ENCODE results near the gene ZNF185. TPM values are rescaled to one million over a fixed set of nuclear protein-coding genes. Genes with fewer than 3 reads are reported as not detected.

The ZNF185 gene
- total and polyA plus RNA-seq, 10 of the 15 experiments (the other 5 are each of a cell fraction or from before 2014, with no cell fraction given) = 0.23 to 1.3 (median 0.55) TPM

DNA sequence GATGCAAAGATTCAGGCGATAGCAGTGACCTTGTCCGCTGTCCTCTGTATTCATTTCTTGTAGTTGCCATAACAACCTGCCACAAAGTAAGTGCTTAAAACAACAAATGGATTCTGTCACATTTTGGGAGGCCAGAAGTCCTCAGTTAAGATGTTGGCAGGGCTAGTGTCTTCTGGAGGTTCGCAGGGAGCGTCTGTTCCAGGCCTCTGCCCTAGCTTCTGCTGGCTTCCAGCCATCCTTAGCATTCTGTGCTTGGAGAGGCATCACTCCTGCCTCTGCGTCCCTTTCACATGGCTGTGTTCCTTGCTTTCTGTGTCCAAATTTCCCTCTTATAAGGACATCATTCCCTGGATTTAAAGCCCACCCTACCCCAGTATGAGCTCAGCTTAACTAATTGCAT is 31.5 kb upstream of the ZNF185 start:
- Histone ChIP-seq H3K9me3 (replicated peaks; ENCODE audit: control insufficient read depth, insufficient read depth, low read length) (no peaks in the 10 kb centered on the region; the same call in 2 of the 3 replicates), H2AFZ (ENCODE audit: control insufficient read depth, low read depth, low read length) (no peak overlapping the region), H3K4me1 (ENCODE audit: control insufficient read depth, insufficient read depth, low read length) (no peaks in the 10 kb centered on the region), H3K4me2 (ENCODE audit: control insufficient read depth, insufficient read depth) (no peak overlapping the region), H3K36me3 (ENCODE audit: control insufficient read depth in 2 of 2, insufficient read depth in 2 of 2, low read length in 1 of 2) (peaks cover 0 to 2% of the 10 kb centered on the region in 2 experiments), H3K27ac (ENCODE audit: control insufficient read depth, insufficient read depth) (no peak overlapping the region), H3K9ac (ENCODE audit: control insufficient read depth, insufficient read depth, low read length) (no peak overlapping the region), H3K4me3 (no peak overlapping the region), H3K27me3 (replicated peaks in 1 of 2; ENCODE audit: control insufficient read depth in 2 of 2, insufficient read depth in 2 of 2, low read length in 1 of 2) (no peaks in the 10 kb centered on the region), H4K20me1 (ENCODE audit: control insufficient read depth, insufficient read depth) (no peaks in the 10 kb centered on the region), H3K79me2 (ENCODE audit: control insufficient read depth, insufficient read depth, low read length) (no peaks in the 10 kb centered on the region)
- FAIRE-seq (no peak), DNase-seq (ENCODE audit: low read depth, low spot score) (no peak), ATAC-seq (no peak)
- in situ Hi-C loops (cut with MboI) = no loop called here
- TF ChIP-seq EED (IDR thresholded peaks at IDR 0.05; ENCODE audit: low read depth) (no peak), FOXM1 (IDR thresholded peaks at IDR 0.05; ENCODE audit: low read depth, low read length) (no peak)
- TF ChIP-seq, protein P1, sequence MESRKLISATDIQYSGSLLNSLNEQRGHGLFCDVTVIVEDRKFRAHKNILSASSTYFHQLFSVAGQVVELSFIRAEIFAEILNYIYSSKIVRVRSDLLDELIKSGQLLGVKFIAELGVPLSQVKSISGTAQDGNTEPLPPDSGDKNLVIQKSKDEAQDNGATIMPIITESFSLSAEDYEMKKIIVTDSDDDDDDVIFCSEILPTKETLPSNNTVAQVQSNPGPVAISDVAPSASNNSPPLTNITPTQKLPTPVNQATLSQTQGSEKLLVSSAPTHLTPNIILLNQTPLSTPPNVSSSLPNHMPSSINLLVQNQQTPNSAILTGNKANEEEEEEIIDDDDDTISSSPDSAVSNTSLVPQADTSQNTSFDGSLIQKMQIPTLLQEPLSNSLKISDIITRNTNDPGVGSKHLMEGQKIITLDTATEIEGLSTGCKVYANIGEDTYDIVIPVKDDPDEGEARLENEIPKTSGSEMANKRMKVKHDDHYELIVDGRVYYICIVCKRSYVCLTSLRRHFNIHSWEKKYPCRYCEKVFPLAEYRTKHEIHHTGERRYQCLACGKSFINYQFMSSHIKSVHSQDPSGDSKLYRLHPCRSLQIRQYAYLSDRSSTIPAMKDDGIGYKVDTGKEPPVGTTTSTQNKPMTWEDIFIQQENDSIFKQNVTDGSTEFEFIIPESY (IDR thresholded peaks at IDR 0.05) = no peak
- RAD21 ChIA-PET (ENCODE audit: unreplicated experiment) = no interaction called here
- SMC1A ChIA-PET (ENCODE audit: uncharacterized antibody, unreplicated experiment) = no interaction called here
- POLR2A ChIA-PET = no interaction called here
- CTCF ChIA-PET = no interaction called here
- BruUV-seq (replicated peaks) = no TSS peak
- 53% methylated on average over 5 of the region's 5 CpGs for WGBS (ENCODE audit: insufficient coverage, insufficient replicate concordance, low lambda C conversion rate, missing lambda C conversion rate)
- intact Hi-C loops (cut with micrococcal nuclease; ENCODE audit: unreplicated experiment) = no loop called here

DNA sequence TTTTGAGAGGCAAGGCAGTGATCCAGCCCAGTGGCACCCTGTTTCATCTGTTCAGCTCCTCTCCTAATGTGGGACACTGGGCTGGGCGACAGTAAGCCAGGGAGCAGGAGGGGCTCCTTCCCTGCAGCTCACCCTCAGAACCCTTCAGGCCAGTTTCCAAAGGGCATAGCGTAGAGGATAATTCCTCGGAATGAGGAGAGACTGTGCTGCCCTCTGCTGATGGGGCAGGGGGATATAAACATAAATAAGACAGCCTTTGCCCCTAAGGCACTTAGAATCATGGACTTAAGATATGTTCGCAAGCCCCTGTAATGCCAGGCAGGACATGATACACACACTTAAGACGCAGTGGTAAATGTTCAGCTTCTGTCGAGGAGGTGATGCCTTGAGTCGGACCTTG is 27.9 kb upstream of the ZNF185 start:
- ATAC-seq = no peak
- RAD21 ChIA-PET (ENCODE audit: unreplicated experiment) = no interaction called here
- no peaks in the 10 kb centered on the region for H4K20me1 ChIP-seq (ENCODE audit: control insufficient read depth, insufficient read depth)
- CTCF ChIA-PET = interaction anchor here (1.0 to 1.4 kb wide), 2 partner anchors 9 to 10 kb away, joined by 4 read pairs; no protein-coding TSS in a partner anchor
- no peak for FAIRE-seq
- no peak overlapping the region for H3K9ac ChIP-seq (ENCODE audit: control insufficient read depth, insufficient read depth, low read length)
- H3K27me3 ChIP-seq (replicated peaks in 1 of 2; ENCODE audit: control insufficient read depth in 2 of 2, insufficient read depth in 2 of 2, low read length in 1 of 2) = no peaks in the 10 kb centered on the region
- H3K27ac ChIP-seq (ENCODE audit: control insufficient read depth, insufficient read depth) = no peak overlapping the region
- 74% methylated on average over 7 of the region's 7 CpGs for WGBS (ENCODE audit: insufficient coverage, insufficient replicate concordance, low lambda C conversion rate, missing lambda C conversion rate)
- no peak for DNase-seq (ENCODE audit: low read depth, low spot score)
- H3K4me2 ChIP-seq (ENCODE audit: control insufficient read depth, insufficient read depth) = no peak overlapping the region
- no peaks in the 10 kb centered on the region for H3K79me2 ChIP-seq (ENCODE audit: control insufficient read depth, insufficient read depth, low read length)
- no peak overlapping the region for H3K4me3 ChIP-seq
- H2AFZ ChIP-seq (ENCODE audit: control insufficient read depth, low read depth, low read length) = no peak overlapping the region
- no TSS peak for BruUV-seq (replicated peaks)
- intact Hi-C loops (cut with micrococcal nuclease; ENCODE audit: unreplicated experiment) = no loop called here
- no peaks in the 10 kb centered on the region for H3K4me1 ChIP-seq (ENCODE audit: control insufficient read depth, insufficient read depth, low read length)
- no peaks in the 10 kb centered on the region; the same call in 2 of the 3 replicates for H3K9me3 ChIP-seq (replicated peaks; ENCODE audit: control insufficient read depth, insufficient read depth, low read length)
- in situ Hi-C loops (cut with MboI) = no loop called here
- SMC1A ChIA-PET (ENCODE audit: uncharacterized antibody, unreplicated experiment) = no interaction called here
- peaks cover 0 to 2% of the 10 kb centered on the region in 2 experiments; a peak in 3 of 4 replicates for H3K36me3 ChIP-seq (ENCODE audit: control insufficient read depth in 2 of 2, insufficient read depth in 2 of 2, low read length in 1 of 2)
- POLR2A ChIA-PET = no interaction called here
- no peak for TF ChIP-seq NR2F1 (conservative IDR thresholded peaks at IDR 0.05)
- no peak for TF ChIP-seq ZNF207 (IDR thresholded peaks at IDR 0.05; ENCODE audit: borderline replicate concordance)
- no peak for TF ChIP-seq RELB (IDR thresholded peaks at IDR 0.05; ENCODE audit: low read depth)
- no peak for TF ChIP-seq MEF2A (IDR thresholded peaks at IDR 0.05; ENCODE audit: insufficient read depth, low read depth, low read length)
- TF ChIP-seq PKNOX1 (IDR thresholded peaks at IDR 0.05) = no peak
- no peak for TF ChIP-seq YY1 (IDR thresholded peaks at IDR 0.05; ENCODE audit: low read depth, low read length)
- no peak for TF ChIP-seq CREM (IDR thresholded peaks at IDR 0.05; ENCODE audit: low read depth)

Measured in GM12878 (cell line).